ENCODE data around the gene ADGRL4.
"Not testable (repeated sequence)": the region's sequence is repeated elsewhere in the genome, so short reads cannot be mapped to it uniquely, and the experiment has no call there.

ADGRL4 gene

DNA sequence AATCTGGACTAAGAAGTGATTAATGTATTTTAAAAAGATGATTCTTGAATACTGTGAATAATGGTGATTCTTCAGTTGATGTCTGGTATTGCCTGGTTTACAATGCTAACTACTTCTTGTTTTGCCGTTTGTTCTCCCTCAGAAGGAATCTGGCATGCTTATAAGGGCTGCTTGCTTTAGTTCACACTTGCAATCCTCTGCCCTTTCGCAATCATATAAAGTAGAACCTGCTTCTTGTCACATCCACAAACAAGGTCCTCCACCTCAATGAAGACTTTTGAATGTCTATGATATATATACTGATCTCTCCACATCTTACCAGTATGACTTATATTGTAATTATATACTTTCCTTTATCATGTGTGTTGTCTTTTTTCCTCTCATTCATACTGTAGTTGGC, 92.6 kb downstream of the ADGRL4 start:
- DNase-seq, result no peak

DNA sequence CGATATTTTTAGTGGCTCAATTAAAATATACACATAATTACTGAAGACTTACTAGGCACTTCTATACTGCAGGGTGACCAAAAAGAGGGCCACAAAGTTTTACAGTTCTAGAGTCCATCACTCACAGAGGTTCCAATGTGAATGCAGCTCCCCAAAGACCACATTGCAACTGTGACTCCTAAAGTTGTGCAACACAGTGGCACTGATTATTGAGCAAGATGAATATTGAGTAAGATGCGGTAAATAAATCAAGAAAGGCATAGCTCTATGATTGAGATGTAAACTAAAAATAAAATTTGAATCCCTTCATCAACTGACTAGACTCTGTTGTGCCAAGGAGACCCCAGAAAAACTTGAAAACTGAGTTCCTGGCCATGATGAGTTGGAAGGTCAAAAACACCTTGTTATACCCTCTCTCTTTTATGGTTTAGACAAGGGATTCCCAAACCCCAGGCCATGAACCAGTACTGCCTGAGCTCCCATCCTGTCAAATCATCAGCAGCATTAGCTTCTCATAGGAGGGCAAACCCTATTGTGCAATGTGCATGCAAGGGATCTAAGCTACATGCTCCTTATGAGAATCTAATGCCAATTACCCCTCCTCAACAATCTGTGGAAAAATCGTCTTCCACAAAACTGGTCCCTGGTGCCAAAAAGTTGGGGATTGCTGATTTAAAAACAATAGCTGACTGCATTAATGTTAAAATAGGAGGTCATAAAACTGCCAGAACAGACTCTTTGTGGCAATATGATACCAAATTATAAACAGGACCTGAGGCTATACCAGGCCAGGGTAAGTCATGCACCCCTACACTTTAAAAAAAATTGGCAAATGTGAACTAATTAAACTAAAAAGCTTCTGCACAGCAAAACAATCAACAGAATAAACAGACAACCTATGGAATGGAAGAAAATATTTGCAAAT, 94.3 kb downstream of the ADGRL4 start:
- DNase-seq, result no peak

DNA sequence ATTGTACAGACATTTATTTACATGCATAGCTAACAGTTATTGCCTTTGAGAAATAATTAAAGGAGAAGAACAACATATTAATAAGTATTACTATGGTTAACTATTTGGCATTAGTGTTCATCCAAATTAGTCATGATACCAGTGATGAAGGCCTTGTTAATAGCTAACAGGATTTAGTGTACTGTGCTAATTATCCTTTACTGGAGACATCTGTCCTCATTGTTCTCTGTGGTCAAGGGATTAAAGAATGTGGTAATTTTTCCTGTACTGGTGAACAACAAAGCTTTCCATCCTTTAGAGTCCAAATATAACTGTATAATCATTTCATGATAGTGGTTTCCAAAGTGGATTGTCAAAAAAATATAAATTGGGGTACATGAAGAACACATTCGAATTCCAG, 103.9 kb downstream of the ADGRL4 start:
- no peak for DNase-seq

DNA sequence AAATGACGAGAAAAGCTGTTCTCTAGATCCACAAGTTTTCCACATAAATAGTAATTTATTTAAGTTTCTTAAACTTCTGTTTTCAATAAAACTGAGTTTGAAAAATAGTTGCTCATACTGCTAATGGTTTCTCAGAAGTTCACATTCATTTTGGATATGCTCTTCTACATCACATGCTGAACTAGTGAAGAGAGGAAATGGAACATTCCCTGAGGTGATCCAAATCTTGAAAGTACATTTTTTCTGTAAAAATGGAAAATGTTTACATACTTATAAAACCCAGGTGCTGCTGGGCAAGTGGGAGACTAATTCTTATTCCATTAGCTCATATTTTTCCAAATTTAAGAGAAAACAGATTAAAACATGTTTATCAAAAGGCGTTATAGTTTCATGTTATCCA, 111.7 kb downstream of the ADGRL4 start:
- DNase-seq, result no peak

DNA sequence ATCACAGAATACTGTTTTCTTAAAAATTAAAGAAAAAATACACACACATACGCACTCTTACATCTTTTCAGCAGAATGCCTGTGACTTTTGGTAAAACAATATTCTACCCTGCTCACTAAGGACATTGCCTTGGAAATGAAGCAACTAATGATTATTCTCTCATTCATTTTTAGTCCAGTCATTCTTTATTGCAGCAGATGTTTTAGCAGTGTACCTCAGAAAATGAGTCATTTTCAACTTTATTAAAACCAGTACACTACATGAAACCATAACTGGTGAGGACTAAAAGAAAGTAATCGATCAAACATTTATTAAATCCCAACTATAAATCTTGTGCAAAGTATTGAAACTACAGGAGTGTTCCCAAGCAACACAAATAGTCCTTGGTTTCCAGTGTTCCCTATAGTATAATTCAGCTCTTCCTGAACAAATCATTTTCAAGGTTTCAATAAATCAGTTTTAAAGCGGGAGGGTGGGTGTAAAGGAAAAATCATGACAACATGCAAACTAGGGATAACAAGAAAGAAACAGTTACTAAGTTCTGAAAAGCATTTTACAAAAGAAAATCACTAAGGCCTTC, 114.2 kb downstream of the ADGRL4 start:
- DNase-seq, result no peak

DNA sequence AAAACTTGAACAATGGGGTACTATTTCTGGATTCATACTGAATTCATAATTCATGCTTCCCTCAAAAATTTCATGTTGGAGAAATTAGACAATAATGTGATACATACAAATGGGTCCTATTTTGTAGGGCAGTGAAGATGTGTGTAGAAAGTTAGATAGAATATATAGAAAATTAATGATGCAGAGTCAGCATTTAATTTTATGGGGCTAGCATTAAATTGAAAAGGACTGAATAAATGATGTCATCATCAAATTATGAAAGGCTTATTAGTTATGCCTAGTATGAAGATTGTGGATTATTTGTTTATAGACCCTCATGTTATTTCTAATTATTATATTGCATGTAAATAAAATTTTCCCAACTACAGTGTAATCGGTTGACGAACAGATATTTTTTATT, 119.1 kb downstream of the ADGRL4 start:
- no peak for DNase-seq

DNA sequence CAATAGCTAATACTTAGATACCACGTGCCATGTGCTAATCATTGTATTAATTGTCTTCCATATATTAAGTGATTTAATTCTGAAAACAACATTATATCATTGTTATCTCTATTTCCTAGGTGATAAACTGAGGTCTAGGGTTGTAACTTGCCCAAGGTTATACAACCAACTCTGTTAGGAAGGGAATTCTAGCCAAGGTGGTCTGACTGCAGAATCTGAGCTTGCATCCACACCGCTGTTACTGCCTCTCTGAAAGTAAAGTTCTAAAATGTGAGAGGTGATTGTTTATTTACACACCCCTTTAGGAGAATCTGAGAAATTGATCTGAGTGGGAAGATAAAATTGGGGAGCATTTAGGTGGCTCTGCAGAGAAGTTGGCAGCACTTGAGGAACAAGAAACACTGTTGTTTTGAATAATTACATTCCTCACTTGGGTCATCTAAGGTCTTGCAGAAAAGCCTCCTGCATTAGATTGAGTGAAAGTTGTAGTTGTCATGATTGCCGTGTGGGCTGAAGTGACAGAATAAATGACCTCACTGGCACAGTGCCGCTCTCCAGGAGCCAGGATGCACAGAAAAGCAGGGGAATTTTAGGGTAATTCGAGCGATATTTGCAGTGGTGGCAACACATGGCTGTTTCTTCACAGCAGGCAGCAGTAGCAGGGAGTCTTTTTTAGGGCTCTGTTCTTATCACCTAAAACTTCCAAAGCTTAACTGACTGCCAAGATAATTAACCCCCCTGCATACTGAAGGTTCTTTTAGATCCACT, 121.7 kb downstream of the ADGRL4 start:
- DNase-seq, result no peak

DNA sequence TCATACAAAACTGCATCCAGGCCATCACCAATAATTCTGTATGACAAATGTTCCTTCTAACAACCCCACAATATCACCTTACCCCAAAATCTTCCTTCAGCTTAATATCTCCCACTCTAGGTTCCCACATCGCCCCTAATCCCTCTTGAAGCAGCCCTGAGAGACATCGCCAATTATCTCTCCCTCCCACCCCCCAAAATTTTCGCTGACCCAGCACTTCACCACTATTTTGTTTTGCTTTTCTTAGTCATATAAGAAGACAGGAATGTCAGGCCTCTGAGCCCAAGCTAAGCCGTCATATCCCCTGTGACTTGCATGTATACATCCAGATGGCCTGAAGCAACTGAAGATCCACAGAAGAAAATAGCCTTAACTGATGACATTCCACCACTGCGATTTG, 126.3 kb downstream of the ADGRL4 start:
- DNase-seq, result no peak

DNA sequence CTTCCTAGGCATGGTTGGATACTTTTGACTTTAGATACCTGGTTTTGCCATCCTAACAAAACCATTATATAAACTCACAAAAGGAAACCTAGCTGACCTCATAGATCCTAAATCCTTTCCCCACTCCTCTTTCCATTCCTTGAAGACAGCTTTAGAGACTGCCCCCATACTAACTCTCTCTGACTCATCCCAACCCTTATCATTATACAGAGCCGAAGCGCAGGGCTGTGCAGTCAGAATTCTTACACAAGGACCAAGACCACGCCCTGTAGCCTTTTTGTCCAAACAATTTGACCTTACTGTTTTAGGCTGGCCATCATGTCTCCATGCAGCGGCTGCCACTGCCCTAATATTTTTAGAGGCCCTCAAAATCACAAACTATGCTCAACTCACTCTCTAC, 130.5 kb downstream of the ADGRL4 start:
- not testable (repeated sequence) for DNase-seq

DNA sequence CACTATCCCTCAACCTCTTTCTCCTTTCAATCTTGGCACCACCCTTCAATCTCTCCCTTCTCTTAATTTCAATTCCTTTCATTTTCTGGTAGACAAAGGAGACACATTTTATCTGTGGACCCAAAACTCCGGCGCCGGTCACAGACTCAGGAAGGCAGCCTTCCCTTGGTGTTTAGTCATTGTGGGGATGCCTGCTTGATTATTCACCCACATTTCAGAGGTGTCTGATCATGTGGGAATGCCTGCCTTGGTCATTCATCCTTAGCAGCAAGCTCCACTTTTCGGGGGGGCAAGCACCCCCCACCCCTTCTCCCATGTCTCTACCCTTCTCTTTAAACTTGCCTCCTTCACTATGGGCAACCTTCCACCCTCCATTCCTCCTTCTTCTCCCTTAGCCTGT, 133.7 kb downstream of the ADGRL4 start:
- DNase-seq, result not testable (repeated sequence)

DNA sequence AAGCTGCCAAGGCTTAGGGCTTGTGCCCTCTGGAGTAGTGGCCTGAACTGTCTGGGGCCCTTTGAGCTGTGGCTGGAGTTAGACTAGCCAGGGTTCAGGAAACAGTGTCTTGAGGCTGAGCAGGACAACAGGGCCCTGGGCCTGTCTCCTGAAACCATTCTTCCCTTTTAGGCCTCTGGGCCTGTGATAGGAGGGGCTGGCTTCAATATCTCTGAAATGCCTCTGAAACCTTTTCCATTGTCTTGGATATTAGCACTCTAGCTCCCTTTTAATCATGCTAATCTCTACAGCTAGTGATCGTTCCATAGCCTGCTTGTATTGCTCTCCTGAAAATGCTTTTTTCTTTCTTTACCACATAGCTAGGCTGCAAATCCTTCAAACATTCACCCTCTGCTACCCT, 135.3 kb downstream of the ADGRL4 start:
- DNase-seq, result no peak

DNA sequence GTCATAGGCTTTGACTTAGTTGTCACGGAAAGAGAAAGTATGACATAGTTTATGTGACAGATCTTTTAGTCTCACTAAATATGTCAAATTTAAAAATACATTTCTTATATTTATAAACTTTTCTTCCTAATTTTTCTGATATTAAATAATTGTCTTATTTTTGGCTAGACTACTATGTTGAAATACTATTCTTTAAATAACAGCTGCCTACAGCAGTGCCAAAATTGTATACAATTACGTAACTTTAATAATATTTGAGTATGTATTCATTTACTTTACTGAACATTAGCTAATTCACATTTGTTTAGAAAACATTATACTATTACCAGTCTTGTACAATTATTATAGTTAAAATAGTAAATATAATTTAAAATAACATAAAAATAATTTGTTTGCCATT, 137.4 kb downstream of the ADGRL4 start:
- DNase-seq, result no peak

DNA sequence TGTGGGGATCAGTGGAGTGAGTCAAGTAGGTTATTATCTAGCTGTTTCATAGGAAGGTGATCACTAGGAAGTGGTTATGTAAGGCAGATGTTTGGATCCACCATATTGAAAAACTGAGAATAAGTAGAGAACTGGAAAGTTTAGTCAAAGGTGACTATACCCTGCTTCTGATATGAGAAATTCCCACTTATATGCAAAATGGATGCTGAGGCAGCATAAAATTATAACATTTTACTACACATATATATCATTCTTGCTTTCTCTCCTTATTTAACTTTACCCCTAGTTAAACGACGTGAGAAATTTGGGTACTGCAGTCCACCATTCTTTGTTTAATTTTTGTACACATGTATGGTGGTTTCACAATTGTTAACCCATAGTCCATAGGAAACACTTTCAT, 142.4 kb downstream of the ADGRL4 start:
- DNase-seq, result no peak

DNA sequence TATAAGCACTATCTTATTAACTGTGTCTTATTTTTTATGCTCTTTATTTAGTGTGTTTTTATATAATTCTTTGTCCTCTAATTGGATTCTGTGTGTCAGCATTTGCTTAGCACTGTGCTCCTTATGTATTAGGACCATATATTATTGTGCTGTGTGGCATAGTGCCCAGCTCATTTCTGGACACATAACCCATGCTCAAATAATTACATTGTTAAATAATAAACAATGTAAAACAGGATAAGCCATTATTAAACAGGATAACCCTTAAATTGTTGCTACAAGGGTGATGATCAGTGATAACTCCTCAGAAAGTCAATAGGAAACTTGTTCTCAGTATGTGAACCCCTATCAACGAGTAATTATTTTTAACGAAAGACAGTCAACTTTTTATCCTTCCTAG, 150.4 kb downstream of the ADGRL4 start:
- no peak for DNase-seq

DNA sequence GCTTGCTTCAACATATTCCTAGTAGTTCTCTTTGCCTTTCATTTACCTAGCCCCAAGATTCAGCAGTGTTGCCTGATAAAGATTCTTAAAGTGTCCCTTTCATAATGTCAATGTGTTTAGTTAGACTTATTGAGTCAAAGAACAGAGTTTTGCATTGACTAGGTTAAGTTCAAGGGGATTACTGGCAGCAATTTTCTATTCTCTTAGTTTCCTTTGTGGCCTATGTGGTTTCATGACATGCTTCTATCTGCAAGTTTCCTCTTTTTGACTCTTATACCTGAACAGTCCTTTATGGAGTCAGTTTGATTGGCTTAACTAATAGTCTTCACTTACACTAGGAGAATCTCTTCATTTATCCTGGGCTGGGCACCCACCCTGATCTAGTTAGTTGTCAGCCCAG, 151.3 kb downstream of the ADGRL4 start:
- DNase-seq, result no peak

DNA sequence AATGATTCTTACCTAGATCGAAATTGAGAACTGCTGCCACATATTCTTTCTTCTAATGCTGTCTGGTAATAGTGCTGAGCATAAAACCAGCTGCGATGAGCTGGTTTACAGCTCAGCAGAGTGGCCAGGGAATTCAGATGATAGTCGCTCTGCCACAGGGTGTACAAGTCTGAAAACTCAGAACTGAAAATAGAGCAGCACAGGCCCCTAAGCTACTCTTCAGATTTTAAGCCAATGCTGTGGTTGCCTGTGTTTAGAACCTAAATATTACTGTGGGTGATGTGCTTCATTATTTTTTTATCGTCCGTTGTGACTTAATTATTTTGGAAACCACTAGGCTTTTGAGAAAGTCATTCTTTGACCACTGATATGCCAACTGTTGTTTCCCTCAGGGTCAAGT, 152.0 kb downstream of the ADGRL4 start:
- DNase-seq, result no peak

DNA sequence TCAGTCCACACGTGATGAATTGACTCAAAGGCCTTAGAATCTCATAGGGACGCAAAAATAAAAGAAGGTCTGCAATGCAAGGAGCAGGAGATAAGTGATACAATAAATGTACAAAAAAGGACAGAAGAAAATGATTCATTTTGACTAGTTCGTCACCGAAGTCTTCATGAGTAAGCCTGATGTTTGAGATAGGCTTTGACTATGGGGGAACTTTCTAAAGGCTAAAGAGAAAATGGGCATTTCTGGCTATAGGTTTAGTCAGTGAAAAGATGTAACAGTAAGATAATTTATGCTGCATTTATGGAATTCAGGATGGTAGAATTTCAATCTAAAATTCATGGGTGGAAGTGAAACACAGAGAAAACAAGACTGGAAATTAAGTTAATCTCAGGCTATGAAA, 163.0 kb downstream of the ADGRL4 start:
- DNase-seq, result no peak

DNA sequence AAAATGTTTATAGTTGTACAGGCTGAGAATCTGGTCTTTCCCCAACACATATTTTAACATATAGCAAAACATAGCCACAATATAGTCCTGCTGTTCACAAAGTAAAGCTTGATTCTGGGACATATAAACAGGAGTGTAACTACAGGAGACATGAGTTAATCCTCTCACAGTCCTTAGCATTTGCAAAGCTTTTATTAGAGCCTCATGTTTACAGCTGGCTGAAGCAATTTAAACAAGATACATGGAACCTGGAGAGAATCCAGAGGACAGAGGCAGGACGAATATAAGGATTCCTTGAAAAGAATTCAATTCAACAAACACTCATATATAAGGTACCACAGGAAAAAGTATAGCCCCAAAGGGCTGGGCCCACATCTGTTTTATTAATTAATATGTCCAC, 163.4 kb downstream of the ADGRL4 start:
- DNase-seq, result no peak

DNA sequence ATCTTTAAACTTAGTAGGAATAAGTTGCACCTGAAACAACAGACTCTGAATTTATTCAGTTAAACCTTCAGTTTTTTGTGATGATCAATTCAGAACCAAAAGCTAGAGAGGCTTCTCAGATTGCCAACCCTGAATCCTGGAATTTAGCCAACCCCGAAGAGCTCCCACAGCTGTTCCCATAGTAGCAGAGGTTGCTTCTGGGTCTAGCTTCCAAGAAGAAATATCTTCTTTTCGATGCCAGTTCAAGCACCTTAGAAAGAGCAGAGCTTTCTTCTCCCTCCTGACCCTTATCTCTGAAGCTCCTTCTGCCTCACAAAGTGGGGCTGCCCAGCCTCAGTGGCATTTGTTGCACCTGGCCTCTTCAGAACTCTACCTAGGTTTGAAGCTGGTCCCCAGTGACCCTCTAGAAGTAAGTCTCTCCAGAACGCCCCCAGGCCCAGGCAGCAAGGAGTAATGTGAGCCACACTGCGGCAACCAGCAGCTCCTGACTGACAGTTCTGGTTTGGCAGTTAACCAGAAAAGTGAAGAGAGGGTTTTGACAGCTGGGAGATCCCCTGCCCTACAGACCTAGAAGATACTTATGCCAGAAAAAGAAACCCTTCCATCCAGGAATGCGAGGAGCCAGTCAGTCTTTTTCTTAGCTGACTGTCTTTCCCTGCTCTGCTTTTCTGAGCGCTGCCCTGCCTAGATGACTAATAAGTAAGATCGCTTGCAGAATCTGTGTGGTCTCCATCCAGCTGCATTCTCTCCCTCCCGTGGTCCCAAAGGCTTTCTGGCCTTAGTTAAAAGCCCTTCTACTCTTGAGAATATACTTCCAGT, 165.9 kb downstream of the ADGRL4 start:
- no peak for DNase-seq

All from T-helper 9 cell (primary cell).